ENCODE measurements around the gene LIMA1.
"Not testable (repeated sequence)": the region's sequence is repeated elsewhere in the genome, so short reads cannot be mapped to it uniquely, and the experiment has no call there.

Gene LIMA1

GRCh38 chr12:50276912-50277671, 6.2 kb downstream of the LIMA1 start:
- DNase-seq (ENCODE audit: extremely low read depth, low read depth), result no peak
- TF ChIP-seq CTCF (IDR thresholded peaks at IDR 0.05; ENCODE audit: low read depth, low read length), result no peak

- no peak for TF ChIP-seq CTCF (IDR thresholded peaks at IDR 0.05; ENCODE audit: low read depth, low read length)
- DNase-seq (ENCODE audit: extremely low read depth, low read depth), result no peak
Observed at GRCh38 chr12:50276068-50276467, 7.3 kb downstream of the LIMA1 start.

GRCh38 chr12:50275556-50275955, 7.8 kb downstream of the LIMA1 start:
- no peak for TF ChIP-seq CTCF (IDR thresholded peaks at IDR 0.05; ENCODE audit: low read depth, low read length)
- DNase-seq (ENCODE audit: extremely low read depth, low read depth), result no peak

GRCh38 chr12:50275127-50275526, 8.2 kb downstream of the LIMA1 start:
- not testable (repeated sequence) for DNase-seq (ENCODE audit: extremely low read depth, low read depth)

GRCh38 chr12:50271724-50272247, 11.5 kb downstream of the LIMA1 start:
- TF ChIP-seq CTCF (IDR thresholded peaks at IDR 0.05; ENCODE audit: low read depth, low read length), result no peak
- no peak for DNase-seq (ENCODE audit: extremely low read depth, low read depth)

GRCh38 chr12:50268482-50268881, 14.8 kb downstream of the LIMA1 start:
- TF ChIP-seq CTCF (IDR thresholded peaks at IDR 0.05; ENCODE audit: low read depth, low read length), result no peak
- no peak for DNase-seq (ENCODE audit: extremely low read depth, low read depth)

GRCh38 chr12:50265770-50266524, 17.4 kb downstream of the LIMA1 start:
- no peak for DNase-seq (ENCODE audit: extremely low read depth, low read depth)
- TF ChIP-seq CTCF (IDR thresholded peaks at IDR 0.05; ENCODE audit: low read depth, low read length), result no peak
